GM21390 (cell line): Measurements from ENCODE around the gene BCAN.

Experiments used
- ATAC-seq: cut with Tn5 transposase; IDR thresholded peaks from one replicate; pipeline ENCODE4 v1.9.1; 2021; ENCODE audit not compliant: unreplicated experiment

BCAN gene

GRCh38 chr1:156676820-156677615, 35.1 kb downstream of the BCAN start, which contains the start of gene NES:
Gene NES, minus strand, starts transcription at chr1:156677407. Its CDS starts 143 bp downstream, at chr1:156677264.
- ATAC-seq: no peak

DNA sequence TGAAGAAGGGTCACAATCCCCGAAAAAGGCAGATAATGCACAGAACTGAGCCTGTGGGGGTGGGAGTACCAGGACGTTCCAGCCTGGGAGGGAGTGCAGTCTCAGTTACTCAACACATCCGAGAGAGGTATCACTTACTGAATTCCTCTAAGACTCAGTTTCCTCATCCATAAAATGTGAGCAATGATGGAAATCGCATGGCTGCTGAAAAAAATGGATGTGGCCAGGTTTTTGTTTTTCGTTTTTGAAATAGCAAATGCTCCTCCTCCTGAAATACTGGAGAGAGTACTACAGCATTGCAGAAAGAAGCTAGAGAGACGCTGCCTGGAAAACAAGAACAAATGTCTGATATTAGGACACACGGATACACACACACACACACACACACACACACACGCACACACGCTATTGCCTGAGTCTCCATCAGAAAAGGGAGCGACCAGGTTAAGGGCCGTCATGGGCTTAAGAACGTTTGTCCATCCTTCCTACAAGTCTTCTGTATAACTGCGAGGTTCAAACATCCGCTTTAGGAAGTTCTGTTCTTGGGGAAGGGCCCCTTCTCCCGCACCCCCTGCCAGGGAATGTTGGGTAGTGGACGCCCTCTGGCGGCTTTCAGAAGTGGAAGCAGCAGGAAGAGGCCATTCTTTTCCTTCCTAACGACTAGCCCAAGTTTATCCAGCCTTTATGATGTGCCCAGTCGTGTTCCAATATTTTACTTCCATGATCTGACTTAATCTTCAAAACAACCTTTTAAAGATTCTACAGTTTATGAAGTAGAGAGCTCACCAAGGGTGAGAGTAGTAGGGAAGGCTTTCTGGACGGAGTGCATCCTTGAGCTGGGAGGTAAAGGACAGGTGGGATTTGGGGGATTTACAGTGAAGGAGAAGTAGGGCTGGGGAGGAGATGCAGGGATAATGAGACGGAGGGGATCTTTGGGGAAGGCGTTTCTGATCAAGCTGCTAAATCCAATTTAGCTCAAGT, 36.0 kb downstream of the BCAN start:
- no peak for ATAC-seq

DNA sequence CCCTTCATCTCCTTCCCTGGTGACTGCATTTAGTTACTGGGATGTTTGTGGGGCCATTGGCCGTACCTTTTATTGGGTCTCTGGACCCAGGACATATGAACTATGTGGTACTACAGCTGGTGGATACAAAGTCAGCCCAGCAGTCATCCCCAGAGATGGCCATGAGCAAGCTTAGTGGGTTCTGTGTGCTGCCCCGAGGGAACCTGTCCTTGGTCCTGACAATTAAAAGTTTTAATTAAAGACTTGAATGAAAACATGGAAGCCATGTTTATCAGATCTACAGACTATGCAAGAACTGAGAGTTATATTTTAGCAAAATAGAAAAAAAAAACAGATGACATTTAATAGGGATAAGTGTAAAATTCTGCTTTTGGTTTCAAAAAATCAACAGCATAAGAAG, 38.1 kb downstream of the BCAN start:
- no peak for ATAC-seq

DNA sequence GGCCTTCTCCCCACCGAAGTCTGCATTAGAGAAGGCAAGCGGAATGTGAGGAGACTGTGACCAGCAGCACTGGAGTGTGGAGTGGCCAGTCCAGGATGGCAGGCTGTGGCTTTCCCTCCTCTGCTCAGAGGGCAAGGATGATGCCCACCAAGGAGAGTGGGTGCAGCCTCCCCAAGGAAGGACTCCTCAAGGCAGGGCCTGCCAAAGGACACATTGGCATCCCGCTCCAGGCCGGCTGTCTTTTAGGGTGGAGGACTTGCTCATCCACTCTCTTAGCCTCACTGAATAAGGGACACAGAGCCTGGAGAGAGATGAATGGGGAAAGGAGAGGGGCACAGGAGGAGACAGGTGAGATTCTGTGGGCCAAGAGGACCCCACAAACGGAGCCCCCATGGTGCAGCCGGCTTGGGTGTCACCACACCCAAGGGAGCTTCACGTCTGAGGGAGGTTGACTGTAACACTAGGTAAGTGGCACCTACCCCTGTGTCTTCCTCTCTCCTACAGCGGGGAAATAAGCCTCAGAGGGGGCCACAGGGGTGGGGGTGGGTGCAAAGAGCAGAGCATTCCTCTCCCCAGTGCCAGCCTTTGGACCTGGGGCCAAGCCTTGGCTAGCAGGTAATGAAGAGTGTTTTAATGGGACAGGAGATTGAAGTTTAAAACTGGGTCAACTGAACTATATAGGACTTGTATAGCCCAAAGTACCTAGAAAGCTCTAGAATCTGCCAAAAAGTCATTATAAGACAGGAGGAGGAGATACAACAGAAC, 39.5 kb downstream of the BCAN start:
- ATAC-seq: no peak

DNA sequence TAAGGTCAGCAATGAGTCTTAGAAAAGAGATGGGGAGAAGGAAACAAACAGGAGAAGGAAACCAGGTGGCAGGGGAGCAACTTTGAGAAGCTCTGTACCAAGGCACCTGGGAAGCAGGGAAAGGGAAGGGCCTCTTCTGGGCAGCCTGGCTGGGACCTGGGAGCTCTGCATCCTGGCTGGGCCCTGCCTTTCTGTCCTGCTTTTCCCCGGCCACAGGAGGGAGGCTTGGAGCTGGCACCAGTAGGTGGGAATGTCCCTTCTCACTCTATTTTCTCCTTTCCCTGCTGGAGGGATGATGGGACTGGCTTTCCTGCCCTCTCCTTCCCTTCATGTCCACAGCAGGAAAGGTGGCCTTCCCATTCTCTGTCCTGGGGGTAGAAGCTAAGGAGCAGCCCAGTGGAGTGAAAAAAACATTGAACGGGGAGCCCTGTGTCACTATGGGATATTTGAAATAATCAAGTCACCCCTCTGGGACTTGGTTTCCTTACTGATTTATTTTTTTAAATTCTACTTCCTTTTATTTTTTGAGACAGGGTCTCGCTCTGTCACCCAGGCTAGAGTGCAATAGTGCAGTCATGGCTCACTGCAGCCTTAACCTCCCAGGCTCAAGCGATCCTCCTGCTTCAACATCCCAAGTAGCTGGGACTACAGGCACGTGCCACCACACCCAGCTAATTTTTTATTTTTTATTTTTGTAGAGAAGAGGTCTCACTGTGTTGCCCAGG, 40.4 kb downstream of the BCAN start:
- ATAC-seq: no peak

DNA sequence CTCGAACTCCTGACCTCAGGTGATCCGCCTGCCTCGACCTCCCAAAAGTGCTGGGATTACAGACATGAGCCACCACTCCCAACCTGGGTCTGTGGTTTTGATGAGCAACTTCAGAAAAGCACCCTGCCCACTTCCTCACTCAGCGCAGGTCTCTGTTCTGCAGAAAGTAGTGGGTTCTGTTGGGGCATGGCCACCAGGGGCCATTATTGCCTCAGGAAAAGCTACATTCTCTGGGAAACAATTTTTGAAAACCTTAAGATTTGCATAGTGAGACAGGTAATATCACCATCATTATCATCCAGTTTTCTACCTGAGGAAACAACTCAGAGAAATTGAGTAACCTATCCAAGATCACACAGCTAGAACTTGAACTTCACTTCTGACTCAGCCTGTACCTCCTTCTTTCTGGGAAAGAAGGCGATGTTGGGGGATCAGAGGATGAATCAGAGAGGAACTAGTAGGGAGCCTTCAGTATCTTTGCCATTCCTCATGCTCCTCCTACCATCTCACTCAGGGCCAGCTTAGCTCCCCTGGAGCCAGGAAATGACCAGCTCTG, 42.4 kb downstream of the BCAN start:
- no peak for ATAC-seq

DNA sequence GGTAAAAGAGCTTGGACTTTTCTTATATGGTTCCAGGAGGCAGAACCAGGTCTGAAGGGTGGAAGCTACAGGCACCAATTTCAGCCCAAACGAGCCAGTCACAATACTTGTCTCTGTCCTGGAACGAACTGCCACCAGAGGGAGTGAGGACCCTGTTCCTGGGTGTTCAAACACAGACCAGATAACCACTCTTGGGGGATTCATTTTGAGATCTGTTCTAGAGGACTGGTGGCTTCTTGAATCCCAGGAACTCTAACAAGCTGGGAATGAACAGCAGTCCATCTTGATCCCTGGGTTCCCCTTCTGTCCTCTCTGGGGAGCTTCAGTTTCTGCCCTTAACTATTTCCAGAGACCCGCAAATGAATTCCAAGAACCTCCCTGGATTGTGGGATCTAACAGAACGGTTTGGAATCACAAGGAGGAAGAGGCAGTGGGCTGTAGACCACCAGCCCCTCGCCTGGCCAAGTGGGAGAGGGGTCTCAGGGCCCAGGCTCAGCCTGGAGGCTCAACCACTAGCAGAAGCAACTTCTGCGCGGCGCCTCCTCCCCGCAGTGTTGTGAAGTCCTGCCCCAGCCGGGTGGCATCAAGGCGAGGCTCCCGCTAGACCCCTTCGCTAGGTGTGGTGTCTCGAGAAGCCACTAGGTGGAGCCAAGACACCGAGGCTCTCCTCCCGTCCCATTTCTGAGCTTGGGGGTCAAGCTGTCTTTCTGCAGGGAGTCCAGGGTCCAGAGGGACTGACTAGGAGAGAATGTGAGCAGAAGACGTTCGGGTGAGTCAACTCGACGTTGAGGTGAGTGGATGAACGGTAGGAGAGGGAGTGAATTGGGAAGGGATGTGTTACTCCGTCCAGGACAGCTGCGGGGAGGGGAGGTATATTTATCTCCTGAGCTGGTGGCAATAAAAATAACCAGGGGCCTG, 47.4 kb downstream of the BCAN start:
- ATAC-seq: no peak

GRCh38 chr1:156689953-156690674, 48.2 kb downstream of the BCAN start:
- no peak for ATAC-seq

GRCh38 chr1:156690675-156691036, 48.7 kb downstream of the BCAN start:
- no peak for ATAC-seq

- ATAC-seq: no peak
These were observed 49.3 kb downstream of the BCAN start for GRCh38 chr1:156691191-156691590.

- ATAC-seq: no peak
These were observed 49.9 kb downstream of the BCAN start for GRCh38 chr1:156691665-156692440.

- ATAC-seq: no peak
These were observed 50.6 kb downstream of the BCAN start for GRCh38 chr1:156692441-156692924.

DNA sequence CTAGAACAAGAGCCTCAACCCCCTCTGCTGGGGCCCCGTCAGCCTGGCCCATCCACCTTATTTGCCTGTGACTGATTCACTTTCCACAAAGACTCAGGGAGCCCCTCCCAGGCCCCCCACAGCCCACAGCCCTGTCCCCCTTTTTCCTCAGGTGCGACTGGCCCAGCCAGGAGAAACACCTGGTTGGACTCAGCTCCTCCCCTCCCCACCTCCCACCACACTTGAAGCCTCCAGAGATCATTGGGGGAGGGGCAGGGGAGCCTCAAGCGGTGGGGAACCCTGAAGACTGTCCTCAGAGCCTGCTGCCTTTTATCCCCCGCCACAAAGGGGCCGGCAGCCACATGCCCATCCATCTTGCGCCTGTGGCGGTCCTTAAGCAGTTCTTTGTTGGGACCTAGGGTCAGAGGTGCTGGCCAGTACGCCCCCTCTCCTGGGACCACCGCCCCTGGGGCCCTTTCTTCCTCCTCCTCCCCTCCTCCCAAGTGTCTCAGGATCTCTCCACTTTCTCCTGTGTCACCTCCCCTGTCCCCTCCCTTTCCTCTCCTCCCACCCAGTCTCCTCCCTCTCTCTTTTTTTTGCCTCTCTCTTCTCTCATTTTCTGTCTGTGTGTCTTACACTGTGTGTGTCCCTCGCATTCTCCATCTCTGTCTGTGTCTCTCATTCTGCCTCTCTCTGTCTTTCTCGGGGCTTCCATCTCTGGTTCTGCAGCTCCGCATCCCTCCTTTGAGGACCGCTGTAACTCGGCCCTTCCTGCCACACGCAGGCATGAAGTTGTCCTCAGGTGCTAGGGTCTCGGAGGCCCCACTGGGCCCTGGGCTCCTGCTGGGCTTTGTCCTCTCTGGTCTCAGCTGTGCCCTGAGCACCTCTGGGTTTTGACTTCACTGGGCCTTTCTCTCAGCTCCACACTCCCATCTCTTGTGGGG, 51.3 kb downstream of the BCAN start:
- no peak for ATAC-seq

DNA sequence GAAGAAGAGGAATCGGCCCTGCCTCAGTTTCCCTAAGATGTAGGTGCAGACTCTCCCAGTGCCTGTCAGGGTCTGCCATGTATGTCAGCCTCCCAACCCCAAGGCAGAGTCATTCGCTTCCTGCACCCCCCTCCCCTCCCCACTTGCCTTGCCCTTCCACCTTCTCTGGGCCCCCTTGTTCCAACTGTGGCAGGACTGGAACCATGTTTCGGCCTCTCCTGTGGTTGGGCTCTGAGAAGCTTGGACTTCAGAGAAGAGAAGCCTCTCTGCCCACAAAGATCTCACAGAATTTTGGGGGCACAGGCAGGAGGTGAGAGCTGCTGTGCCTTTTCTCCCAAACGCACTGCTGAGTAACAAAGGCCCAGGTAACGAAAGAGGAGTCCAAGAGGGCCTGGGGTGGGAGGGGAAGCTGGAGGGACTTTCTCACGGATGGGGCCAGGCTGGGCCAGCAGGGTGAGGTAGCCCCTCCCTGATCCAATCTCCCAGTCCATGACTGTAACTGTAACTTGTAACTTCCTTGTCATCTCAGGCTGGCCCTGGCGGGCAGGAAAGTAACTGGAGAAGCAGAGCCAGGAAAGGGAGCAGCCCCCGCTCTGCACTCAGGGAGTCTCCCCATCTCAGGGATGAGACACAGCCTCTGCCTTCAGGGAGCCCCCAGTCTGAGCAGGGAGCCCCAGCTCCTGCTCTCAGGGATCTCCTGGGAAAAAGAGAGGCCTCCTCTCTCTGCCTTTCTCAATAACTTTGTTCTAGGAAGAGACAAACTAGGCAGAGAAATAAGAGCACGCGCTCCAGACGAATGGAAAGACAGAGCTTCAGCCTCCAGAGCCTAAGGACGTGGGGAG, 52.2 kb downstream of the BCAN start:
- no peak for ATAC-seq

DNA sequence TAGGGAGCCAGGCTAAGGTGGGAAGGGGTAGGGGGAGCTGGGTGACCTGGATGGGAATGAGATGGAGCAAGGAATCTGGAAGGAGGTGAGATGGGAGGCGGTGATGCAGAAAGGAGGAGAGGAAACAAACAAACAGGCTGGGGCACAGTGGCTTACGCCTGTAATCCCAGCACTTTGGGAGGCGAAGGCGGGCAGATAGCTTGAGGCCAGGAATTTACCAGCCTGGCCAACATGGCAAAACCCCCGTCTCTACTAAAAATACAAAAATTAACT, 52.7 kb downstream of the BCAN start:
- no peak for ATAC-seq

- no peak for ATAC-seq
These were observed 54.8 kb downstream of the BCAN start for GRCh38 chr1:156696755-156697154.
